ENCODE data around the gene MIDN.
A peak's percentile ranks its signal among the peaks of the same experiment; 100 is the strongest.
"Not testable (repeated sequence)": the region's sequence is repeated elsewhere in the genome, so short reads cannot be mapped to it uniquely, and the experiment has no call there.

Gene MIDN

DNA sequence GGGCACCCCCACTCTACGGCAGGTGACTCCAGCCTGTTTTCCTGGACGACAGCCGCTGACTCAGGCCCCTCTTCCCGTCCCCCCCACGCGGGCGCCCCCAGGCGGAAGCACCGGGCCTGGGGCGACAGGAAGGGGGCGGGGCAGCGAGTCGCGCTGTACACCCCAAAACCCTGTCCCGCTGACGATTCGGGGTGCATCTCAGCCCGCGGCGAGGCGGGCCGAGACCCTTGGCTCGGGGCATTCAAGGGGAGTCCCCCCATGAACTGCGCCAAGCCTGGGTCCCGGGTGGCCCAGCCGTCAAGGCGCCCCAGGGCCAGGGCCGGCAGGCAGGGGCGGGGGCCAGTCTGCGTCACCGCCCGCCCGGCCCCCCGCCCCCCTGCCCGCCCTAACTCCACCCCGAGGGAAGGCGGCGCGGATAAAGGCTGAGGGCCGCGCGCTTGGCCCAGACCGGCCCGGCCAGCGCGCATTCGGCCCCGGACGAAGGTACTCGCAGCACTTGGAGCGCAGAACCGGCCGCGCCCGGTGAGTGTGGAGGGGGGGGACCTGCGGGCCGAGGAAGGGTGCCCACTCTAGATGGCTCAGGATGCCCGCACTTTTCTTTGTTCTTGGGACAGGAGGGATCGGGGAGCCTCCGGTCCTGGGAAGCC lies at the start of gene MIDN:
TSS of gene MIDN (plus strand) at position 445 of the 647 bp plus-strand sequence. CDS start 1,714 bp downstream, outside the sequence.
- H3K9me3 Mint-ChIP-seq: no peaks in the 10 kb centered on the region
- H3K36me3 Mint-ChIP-seq: peaks cover 19% of the 10 kb centered on the region
- peak within 1 kb of the TSS; percentile 81 for H3K27ac Mint-ChIP-seq
- H3K27me3 Mint-ChIP-seq: no peaks in the 10 kb centered on the region
- peak; percentile 10 for ATAC-seq
- H3K4me1 Mint-ChIP-seq: peaks cover 32% of the 10 kb centered on the region
- H3K4me3 Mint-ChIP-seq: peak within 1 kb of the TSS; percentile 82

DNA sequence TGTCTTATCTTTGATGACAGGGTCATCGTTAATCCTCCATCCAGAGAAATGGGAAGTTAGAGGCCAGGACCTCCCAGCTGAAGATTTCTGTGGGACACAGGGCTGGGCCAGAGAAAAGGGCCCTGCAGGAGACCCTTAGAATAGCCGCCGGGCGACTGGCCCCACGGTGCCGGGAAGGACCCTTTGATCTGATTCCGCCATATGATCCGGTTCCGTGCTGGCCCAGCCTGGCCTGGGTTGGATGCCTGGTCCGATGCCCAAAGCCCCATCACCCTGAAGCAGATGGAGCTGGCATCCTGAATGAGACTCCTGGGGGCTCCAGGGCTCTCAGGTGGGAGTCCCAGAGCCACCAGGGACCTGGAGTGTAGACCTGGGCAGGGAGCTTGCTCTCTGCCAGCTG lies 48.9 kb upstream of the MIDN start:
- Mint-ChIP-seq H3K9me3 (no peaks in the 10 kb centered on the region), H3K36me3 (no peaks in the 10 kb centered on the region), H3K27me3 (no peaks in the 10 kb centered on the region), H3K4me1 (no peaks in the 10 kb centered on the region), H3K27ac (no peak overlapping the region), H3K4me3 (no peak overlapping the region)
- ATAC-seq: no peak

DNA sequence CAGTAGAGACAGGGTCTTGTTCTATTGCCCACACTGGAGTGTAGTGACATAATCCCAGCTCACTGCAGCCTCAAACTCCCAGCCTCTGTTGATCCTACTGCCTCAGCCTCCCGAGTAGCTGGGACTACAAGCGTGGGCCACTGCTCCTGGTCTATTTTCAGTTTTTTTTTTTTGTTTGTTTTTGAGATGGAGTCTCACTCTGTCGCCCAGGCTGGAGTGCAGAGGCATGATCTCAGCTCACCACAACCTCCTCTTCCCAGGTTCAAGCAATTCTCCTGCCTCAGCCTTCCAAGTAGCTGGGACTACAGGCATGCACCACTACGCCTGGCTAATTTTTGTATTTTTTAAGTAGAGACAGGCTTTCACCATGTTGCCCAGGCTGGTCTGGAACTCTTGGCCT lies 47.8 kb upstream of the MIDN start:
- H3K27ac Mint-ChIP-seq, ATAC-seq, H3K36me3 Mint-ChIP-seq, H3K27me3 Mint-ChIP-seq, H3K9me3 Mint-ChIP-seq, H3K4me3 Mint-ChIP-seq, H3K4me1 Mint-ChIP-seq: not testable (repeated sequence)

DNA sequence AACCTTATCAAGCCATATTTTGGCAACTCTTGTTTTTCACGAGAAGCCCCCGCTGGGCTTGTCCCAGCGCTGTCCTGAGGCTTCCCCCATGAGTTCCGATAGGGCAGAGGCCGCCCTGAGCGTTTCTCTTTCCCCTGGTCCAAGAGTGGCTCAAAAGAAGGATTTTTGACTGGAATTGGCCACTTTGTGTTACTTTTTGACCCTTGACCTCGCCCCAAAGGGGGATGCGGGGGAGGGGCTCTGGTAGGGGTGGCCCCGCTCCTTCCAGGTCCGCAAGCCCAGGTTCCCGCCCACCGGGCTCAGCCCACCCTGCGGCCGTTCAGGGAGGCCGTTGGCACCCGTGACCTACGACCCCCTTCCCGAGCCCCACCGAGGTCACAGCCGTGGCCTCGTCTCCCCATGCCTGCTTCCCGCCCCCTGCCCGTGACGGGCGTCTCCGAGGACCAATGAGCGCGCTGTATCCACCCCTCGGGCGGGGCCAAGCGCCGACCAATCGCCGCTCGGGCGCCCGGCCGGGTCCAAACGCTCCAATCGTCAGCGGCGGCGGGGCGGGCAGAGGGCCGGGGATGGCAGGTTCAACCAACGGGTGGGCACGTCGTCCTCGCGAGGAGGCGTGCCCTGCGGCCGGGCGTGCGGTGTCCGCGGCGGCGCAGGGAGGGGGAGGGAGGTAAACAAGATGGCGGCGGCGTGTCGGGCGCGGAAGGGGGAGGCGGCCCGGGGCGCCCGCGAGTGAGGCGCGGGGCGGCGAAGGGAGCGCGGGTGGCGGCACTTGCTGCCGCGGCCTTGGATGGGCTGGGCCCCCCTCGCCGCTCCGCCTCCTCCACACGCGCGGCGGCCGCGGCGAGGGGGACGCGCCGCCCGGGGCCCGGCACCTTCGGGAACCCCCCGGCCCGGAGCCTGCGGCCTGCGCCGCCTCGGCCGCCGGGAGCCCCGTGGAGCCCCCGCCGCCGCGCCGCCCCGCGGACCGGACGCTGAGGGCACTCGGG lies 43.0 kb upstream of the MIDN start, which contains the start of gene STK11:
TSS of gene STK11 (plus strand) at position 665 of the 986 bp plus-strand sequence. CDS start 1,136 bp downstream, outside the sequence.
- no peaks in the 10 kb centered on the region for H3K9me3 Mint-ChIP-seq
- peak within 1 kb of the TSS; percentile 92 for H3K4me3 Mint-ChIP-seq
- H3K27me3 Mint-ChIP-seq: no peaks in the 10 kb centered on the region
- peaks cover 27% of the 10 kb centered on the region for H3K4me1 Mint-ChIP-seq
- no peaks in the 10 kb centered on the region for H3K36me3 Mint-ChIP-seq
- ATAC-seq: peak; percentile 99
- H3K27ac Mint-ChIP-seq: peak within 1 kb of the TSS; percentile 92

DNA sequence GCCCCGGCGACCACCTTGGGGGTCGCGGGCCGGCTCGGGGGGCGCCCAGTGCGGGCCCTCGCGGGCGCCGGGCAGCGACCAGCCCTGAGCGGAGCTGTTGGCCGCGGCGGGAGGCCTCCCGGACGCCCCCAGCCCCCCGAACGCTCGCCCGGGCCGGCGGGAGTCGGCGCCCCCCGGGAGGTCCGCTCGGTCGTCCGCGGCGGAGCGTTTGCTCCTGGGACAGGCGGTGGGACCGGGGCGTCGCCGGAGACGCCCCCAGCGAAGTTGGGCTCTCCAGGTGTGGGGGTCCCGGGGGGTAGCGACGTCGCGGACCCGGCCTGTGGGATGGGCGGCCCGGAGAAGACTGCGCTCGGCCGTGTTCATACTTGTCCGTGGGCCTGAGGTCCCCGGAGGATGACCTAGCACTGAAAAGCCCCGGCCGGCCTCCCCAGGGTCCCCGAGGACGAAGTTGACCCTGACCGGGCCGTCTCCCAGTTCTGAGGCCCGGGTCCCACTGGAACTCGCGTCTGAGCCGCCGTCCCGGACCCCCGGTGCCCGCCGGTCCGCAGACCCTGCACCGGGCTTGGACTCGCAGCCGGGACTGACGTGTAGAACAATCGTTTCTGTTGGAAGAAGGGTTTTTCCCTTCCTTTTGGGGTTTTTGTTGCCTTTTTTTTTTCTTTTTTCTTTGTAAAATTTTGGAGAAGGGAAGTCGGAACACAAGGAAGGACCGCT lies 42.1 kb upstream of the MIDN start:
- Mint-ChIP-seq H3K9me3 (no peaks in the 10 kb centered on the region), H3K27me3 (no peaks in the 10 kb centered on the region), H3K4me1 (peaks cover 27% of the 10 kb centered on the region), H3K27ac (peak overlapping the region; percentile 92), H3K4me3 (peak overlapping the region; percentile 92), H3K36me3 (no peaks in the 10 kb centered on the region)
- no peak for ATAC-seq

DNA sequence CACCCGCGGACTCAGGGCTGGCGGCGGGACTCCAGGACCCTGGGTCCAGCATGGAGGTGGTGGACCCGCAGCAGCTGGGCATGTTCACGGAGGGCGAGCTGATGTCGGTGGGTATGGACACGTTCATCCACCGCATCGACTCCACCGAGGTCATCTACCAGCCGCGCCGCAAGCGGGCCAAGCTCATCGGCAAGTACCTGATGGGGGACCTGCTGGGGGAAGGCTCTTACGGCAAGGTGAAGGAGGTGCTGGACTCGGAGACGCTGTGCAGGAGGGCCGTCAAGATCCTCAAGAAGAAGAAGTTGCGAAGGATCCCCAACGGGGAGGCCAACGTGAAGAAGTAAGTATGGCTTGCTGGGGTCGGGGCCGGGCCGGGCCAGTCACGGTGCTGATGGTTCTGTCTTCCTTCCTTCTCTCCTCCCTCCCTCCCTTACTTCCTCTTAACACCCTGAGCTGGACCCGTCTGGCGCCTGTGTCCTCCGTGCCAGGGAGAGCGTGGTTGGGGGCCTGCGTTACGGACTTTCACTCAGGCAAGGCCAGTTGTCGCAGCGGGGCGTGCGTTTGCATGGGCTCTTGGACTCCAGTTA lies 41.4 kb upstream of the MIDN start:
- Mint-ChIP-seq H3K4me3 (peak overlapping the region; percentile 92), H3K27ac (peak overlapping the region; percentile 92), H3K9me3 (no peaks in the 10 kb centered on the region), H3K27me3 (no peaks in the 10 kb centered on the region), H3K36me3 (peaks cover 4% of the 10 kb centered on the region), H3K4me1 (peaks cover 33% of the 10 kb centered on the region)
- peak; percentile 2 for ATAC-seq

DNA sequence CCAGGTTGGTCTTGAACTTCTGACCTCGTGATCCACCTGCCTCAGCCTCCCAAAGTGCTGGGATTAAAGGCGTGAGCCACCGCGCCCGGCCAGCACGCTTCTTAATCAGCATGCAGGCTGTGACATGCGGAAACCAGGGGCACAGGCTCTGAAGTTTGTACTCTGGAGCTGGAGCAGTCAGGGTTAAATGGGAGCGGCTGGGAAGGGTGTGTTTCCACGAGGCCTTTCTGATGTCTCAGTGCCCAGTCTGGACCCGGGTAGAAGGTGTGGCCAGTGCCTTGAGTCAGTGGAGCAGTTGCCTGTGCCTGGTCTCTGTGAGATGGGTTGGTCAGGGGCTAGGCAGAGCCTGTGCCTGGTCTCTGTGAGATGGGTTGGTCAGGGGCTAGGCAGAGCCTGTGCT lies 39.6 kb upstream of the MIDN start:
- H3K27ac Mint-ChIP-seq, H3K4me3 Mint-ChIP-seq, ATAC-seq, H3K36me3 Mint-ChIP-seq, H3K27me3 Mint-ChIP-seq, H3K9me3 Mint-ChIP-seq: not testable (repeated sequence)
- peaks cover 41% of the 10 kb centered on the region for H3K4me1 Mint-ChIP-seq

DNA sequence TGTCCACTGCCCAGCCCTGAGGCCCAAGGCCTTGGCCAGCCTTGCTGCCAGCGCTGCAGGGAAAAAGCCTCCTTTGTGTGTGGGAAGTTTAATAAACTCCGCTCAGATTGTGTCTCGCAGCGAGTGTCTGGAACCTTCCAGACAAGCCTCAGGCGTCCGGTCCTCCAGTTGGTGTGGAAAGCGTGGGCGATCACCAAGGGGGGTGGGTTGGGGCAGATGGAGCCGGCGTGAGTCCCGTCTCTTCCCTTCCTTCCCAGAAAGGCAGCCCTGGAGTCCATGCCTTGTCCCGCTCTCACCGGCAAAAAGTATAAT lies 38.2 kb upstream of the MIDN start:
- H3K27me3 Mint-ChIP-seq: no peaks in the 10 kb centered on the region
- H3K9me3 Mint-ChIP-seq: no peaks in the 10 kb centered on the region
- H3K36me3 Mint-ChIP-seq: peaks cover 13% of the 10 kb centered on the region
- H3K27ac Mint-ChIP-seq: no peak overlapping the region
- H3K4me1 Mint-ChIP-seq: peaks cover 49% of the 10 kb centered on the region
- H3K4me3 Mint-ChIP-seq: no peak overlapping the region
- no peak for ATAC-seq

DNA sequence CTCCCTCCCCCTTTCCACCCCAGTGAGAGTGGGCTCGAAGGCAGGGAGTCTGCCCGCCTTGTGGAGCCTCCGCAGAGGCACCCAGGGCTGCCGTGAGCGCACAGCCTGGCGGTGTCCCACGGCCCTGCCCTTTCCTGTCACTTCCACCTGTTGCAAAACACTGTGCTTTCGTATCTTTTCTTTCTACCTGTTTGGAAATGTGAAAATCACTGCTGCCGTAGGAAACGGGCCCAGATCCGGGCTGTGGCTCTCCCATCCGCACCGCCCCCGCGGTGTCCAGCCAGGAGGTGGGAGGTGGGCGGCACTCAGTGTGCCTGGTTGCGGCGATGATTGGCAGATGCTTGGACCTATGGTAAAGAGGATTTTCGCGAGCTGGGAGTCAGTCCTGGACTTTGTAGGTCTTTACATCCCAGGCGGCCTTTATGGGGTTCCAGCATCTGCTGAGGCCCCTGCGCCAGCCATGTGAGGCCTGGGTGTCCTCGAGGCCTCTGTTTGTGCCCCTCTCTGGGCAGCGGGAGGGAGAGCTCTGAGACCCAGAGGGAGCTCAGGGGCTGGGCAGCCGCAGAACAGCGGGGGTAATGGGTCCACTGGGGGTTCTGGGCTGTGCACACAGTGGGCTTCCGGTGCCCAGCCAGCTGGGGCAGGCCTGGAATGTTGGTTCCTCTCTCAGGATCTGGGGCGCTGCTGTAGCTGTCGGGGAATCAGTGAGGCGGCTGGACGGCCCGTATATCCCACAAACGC lies 36.7 kb upstream of the MIDN start:
- Mint-ChIP-seq H3K27me3 (no peaks in the 10 kb centered on the region), H3K27ac (no peak overlapping the region), H3K4me1 (peaks cover 46% of the 10 kb centered on the region), H3K9me3 (no peaks in the 10 kb centered on the region), H3K4me3 (no peak overlapping the region), H3K36me3 (peaks cover 13% of the 10 kb centered on the region)
- no peak for ATAC-seq

DNA sequence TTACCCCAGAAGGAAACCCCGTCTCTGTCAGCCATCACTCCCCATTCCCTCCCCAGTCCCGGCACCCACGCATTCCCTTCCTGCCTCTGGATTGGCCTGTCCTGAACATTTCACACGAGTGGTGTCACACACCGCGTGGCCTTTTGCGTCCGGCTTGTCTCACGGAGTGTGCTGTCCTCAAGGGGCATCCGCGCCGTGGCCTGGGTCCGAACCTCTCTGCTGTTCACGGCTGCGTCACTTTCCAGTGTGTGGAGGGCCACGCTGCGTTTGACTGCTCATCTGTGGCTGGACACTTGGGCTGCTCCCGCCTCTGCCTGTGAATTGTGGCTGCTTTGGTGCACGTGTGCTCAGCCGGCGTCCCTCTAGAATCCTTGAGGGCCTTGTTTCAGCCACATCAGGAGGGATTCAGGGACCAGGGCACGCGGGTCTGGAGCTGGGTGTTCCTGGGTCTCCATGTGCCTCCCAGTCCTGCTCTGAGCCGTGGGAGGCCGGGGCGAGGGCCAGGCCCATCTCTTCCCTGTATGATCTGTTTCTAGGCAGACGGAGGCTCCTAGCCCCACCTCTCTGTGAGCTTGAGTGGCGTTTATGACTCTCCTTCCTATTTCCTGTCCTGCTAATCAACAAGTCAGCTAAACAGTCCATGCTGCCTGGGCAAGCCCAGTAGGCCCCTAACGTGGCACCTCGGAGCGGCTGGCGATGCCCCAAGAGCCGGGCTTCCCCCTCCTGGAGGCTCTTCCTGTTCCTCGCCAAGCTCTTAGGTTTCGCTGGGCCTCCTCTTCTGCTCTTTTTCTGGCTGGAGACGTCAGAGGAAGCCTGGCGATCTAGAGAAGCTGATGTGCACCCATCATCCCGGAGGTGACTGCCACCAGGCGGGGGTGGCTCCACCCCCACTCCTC lies 34.7 kb upstream of the MIDN start:
- Mint-ChIP-seq H3K4me3 (peak overlapping the region; percentile 71), H3K27ac (peak overlapping the region; percentile 91), H3K27me3 (no peaks in the 10 kb centered on the region), H3K36me3 (peaks cover 13% of the 10 kb centered on the region), H3K9me3 (no peaks in the 10 kb centered on the region), H3K4me1 (peaks cover 28% of the 10 kb centered on the region)
- peak; percentile 86 for ATAC-seq

DNA sequence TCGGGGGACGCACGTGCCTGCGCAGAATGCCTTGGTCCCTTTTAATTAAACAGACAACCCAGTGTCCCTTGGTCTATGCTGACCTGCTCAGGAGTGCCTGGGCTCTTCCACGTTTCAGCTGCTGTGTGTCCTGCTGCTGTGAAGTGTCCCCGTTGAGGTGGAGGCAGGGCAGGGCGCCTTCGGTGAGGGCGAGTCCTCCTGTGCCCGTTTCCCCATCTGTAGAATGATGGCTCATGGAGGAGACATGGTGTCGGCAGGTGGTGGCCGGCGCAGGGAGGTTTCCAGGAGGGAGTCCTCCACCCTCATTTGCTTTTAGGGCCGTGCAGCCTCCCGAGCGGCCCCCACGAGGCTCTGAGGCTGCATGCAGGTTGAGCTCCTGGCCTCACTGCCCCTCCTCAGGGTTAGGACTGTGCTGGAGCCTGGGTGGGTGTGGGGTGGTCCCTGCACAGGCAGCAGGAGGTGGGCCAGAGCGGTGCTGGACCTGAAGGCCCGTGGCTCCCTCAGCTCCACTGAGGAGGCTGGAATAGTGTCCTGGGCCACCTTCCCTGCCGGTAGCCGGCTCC lies 34.0 kb upstream of the MIDN start:
- Mint-ChIP-seq H3K9me3 (no peaks in the 10 kb centered on the region), H3K27ac (peak overlapping the region; percentile 91), H3K4me1 (peaks cover 27% of the 10 kb centered on the region), H3K36me3 (peaks cover 13% of the 10 kb centered on the region), H3K4me3 (peak overlapping the region; percentile 71), H3K27me3 (no peaks in the 10 kb centered on the region)
- no peak for ATAC-seq

DNA sequence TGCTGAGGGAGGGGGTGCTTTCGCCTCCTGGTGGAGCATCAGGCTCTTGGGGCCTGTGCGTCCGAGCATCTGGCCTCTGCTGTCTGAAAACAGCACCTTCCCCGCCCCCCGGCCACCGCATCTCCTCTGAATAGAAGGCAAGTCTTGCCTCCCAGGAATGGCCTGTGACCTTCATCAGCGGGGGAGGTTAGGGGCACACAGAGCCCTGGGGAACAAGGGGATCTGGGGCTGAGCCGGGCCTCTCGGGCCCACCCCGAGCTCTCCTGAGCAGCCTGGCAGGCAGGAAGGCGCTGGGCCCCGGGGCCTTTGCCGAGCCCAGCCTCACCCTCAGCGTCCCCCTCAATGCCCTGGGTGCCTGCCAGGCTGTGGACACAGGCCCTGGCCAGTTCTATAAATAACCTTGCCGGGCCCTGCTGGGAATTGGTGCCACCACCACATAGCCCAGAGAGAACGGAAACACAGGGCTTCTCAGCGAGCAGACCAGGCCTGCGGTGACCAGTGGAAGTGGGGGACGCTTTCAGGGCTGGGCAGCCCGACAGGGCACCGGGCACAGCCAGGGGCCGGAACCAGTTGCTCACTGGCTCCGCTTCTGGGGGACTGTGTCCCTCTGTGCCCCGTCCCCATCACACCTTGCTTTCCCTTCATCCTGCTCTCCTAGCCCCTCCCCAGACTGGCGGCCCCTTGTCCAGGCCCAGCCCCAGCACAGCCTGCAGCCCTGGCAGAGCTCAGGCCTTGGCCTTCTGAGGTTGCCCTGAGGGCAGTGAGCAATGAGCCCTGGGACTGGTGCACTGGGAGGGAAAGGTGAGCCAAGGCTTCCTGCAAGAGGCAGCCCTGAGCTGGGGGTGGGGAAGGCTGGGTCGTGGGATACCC lies 33.3 kb upstream of the MIDN start:
- no peaks in the 10 kb centered on the region for H3K9me3 Mint-ChIP-seq
- no peaks in the 10 kb centered on the region for H3K27me3 Mint-ChIP-seq
- no peak overlapping the region for H3K4me3 Mint-ChIP-seq
- no peak overlapping the region for H3K27ac Mint-ChIP-seq
- ATAC-seq: no peak
- H3K4me1 Mint-ChIP-seq: peaks cover 22% of the 10 kb centered on the region
- peaks cover 13% of the 10 kb centered on the region for H3K36me3 Mint-ChIP-seq

DNA sequence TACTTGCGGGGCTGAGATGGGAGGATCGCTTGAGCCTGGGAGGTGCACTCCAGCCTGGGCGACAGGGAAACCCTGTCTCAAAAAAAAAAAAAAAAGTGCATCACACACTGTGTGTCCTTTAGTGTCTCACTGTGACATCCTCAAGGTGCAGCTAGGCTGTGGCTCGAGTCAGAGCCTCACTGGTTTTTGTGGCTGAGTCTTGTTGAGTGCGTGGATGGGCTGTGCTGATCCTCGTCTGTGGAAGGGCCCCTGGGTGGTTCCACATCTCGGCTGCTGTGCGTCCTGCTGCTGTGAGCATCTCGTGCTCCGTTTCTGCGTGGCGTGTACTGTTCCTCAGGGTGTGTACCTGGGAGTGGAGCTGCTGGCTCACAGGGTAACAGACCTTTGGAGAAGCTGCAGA lies 31.6 kb upstream of the MIDN start:
- Mint-ChIP-seq H3K27me3 (no peaks in the 10 kb centered on the region), H3K4me1 (peaks cover 17% of the 10 kb centered on the region), H3K36me3 (peaks cover 10% of the 10 kb centered on the region), H3K9me3 (no peaks in the 10 kb centered on the region), H3K27ac (no peak overlapping the region), H3K4me3 (no peak overlapping the region)
- ATAC-seq: no peak

All from stimulated activated memory B cell treated with anti-CD40 and anti-IgM and Interleukin-4, amounts not matched to agents 10 μg/mL and 1 μg/mL and 100 μg/mL, for 72 hours (primary cell).